Upper lobe of left lung (tissue), 4 donors: ENCODE measurements around the gene LIMCH1.
"Not testable (repeated sequence)": the region's sequence is repeated elsewhere in the genome, so short reads cannot be mapped to it uniquely, and the experiment has no call there.

Experiments used
- CTCF ChIP-seq, 6 experiments: fragments of 450-650 bp in 4 of 6; fragments of 200-600 bp in 2 of 6; sonication (generic) in 2 of 6; IDR thresholded peaks; one replicate each; pipeline ENCODE4 v1.5.1; 2016 to 2019; ENCODE audit warnings: antibody characterized with exemption in 6 of 6
- POLR2A ChIP-seq, 4 donors: fragments of 450-650 bp; IDR thresholded peaks; one replicate each; pipeline ENCODE4 v1.5.1; 2016 to 2017; ENCODE audit warnings: antibody characterized with exemption in 4 of 4, mild to moderate bottlenecking in 2 of 4
- POLR2AphosphoS5 ChIP-seq, 2 donors: sonication (generic); formaldehyde crosslinking; IDR thresholded peaks; one replicate each; pipeline ENCODE4 v1.5.1; 2017; ENCODE audit warnings: antibody characterized with exemption in 2 of 2

GRCh38 chr4:41651150-41651549 is 113.2 kb downstream of the LIMCH1 start:
- not testable (repeated sequence) for TF ChIP-seq CTCF, POLR2A, POLR2AphosphoS5 (IDR thresholded peaks at IDR 0.05)
